Neural progenitor cell (in vitro differentiated cells): Measurements from ENCODE around the gene CHTF8.

Experiments
- EZH2 ChIP-seq: fragments of 200-600 bp; sonication (generic); IDR thresholded peaks from 2 replicates; pipeline ENCODE4 v1.6.1; 2017; ENCODE audit warnings: antibody characterized with exemption, mild to moderate bottlenecking, moderate library complexity
- EZH2phosphoT487 ChIP-seq: fragments of 200-600 bp; sonication (generic); IDR thresholded peaks from 2 replicates; pipeline ENCODE4 v1.6.1; 2017; ENCODE audit warnings: antibody characterized with exemption
- TF ChIP-seq, protein P1 (sequence below): fragments of 200-600 bp; sonication (generic); IDR thresholded peaks from 2 replicates; pipeline ENCODE4 v1.5.1; 2017; ENCODE audit warnings: antibody characterized with exemption, mild to moderate bottlenecking

DNA sequence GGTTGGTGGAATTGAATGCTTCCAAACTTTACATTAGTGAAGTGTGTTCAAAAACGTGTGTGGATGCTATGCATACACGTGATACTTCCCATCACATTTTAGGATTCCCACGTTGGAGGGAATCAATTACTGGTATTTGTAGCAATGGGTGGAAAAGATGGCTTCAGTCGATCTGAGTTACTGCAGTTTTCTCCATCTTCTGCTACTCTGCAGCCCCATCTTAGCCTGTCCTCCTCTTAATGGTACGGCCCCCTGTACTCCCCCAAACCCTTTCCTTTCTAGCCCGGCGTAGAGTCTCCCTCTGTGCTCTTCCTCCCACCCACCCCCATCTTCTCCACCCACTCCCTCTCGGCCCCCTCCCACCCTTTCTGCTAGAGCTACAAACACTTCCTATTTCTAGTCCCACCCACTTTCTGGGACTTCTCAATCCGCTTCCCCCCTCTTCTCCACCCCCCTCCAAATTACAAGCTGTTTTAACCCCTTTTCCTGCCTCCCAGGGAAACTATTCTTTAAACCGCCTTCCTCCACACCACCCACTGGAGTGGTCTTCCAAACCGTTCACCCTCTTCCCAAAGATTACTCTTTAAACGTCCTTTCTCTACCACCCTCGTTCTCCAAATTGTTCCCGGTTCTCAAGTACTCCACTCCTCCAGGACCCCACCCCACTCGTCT is 1.1 kb downstream of the CHTF8 start:
- TF ChIP-seq, protein P1, sequence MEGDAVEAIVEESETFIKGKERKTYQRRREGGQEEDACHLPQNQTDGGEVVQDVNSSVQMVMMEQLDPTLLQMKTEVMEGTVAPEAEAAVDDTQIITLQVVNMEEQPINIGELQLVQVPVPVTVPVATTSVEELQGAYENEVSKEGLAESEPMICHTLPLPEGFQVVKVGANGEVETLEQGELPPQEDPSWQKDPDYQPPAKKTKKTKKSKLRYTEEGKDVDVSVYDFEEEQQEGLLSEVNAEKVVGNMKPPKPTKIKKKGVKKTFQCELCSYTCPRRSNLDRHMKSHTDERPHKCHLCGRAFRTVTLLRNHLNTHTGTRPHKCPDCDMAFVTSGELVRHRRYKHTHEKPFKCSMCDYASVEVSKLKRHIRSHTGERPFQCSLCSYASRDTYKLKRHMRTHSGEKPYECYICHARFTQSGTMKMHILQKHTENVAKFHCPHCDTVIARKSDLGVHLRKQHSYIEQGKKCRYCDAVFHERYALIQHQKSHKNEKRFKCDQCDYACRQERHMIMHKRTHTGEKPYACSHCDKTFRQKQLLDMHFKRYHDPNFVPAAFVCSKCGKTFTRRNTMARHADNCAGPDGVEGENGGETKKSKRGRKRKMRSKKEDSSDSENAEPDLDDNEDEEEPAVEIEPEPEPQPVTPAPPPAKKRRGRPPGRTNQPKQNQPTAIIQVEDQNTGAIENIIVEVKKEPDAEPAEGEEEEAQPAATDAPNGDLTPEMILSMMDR, result no peak
- TF ChIP-seq EZH2, result no peak
- no peak for TF ChIP-seq EZH2phosphoT487
